Colonic mucosa (tissue), 4 donors: ENCODE measurements around the gene RASSF4. TPM values are rescaled to one million over a fixed set of nuclear protein-coding genes. Genes with fewer than 3 reads are reported as not detected.

Source experiments
- DNase-seq: peaks from one replicate; pipeline ENCODE4 v3.0.0-alpha.2; 2020
- H3K27ac ChIP-seq: fragments of 200-600 bp; one replicate; pipeline ENCODE4 v1.8.0; 2021
- H3K27me3 ChIP-seq: fragments of 200-600 bp; one replicate; pipeline ENCODE4 v1.8.0; 2021
- H3K36me3 ChIP-seq: fragments of 200-600 bp; one replicate; pipeline ENCODE4 v1.8.0; 2021
- H3K4me1 ChIP-seq: fragments of 200-600 bp; one replicate; pipeline ENCODE4 v1.8.0; 2021; ENCODE audit warnings: mild to moderate bottlenecking
- H3K4me3 ChIP-seq: fragments of 200-600 bp; one replicate; pipeline ENCODE4 v1.8.0; 2021
- H3K9ac ChIP-seq, 2 donors: one replicate each; pipeline ENCODE4 v1.7.0; 2013; ENCODE audit warnings: control low read depth in 2 of 2, low read depth in 2 of 2, low read length in 2 of 2
- H3K9me3 ChIP-seq: fragments of 200-600 bp; one replicate; pipeline ENCODE4 v1.8.0; 2021
- CTCF ChIP-seq: fragments of 200-600 bp; IDR thresholded peaks from one replicate; pipeline ENCODE4 v1.8.0; 2022; ENCODE audit warnings: antibody characterized with exemption, mild to moderate bottlenecking
- intact Hi-C: fragments of 100-400 bp; cut with DNase I; formaldehyde crosslinking; loops from one replicate; pipeline ENCODE4 v1.14.1; 2022
- total RNA-seq, 2 donors: library from RNA; stranded (reverse); fragmentation: NEBNext Ultra II Directional in 1 of 2; extraction: Animal tissue kit (Norgen Biotek cat#: 25700) in 1 of 2; gene quantifications; one replicate each; pipeline ENCODE4 v1.2.1, GENCODE V29; 2021
- donor health status: healthy.
- donor health status: DM: no; HTN: no; CAD: no.
- donor health status: DM: no; HTN: no; CAD: no.

Gene RASSF4
- total RNA-seq, 2 donors from 2014 or later, result 13.1 to 19.9 TPM

- H3K36me3 ChIP-seq, result no peaks in the 10 kb centered on the region
- intact Hi-C loops, result no loop called here
- TF ChIP-seq CTCF, result no peak
- H3K9ac ChIP-seq, result no peak overlapping the region
- H3K4me3 ChIP-seq, result no peak overlapping the region
- no peak overlapping the region for H3K27ac ChIP-seq
- no peaks in the 10 kb centered on the region for H3K9me3 ChIP-seq
- no peaks in the 10 kb centered on the region for H3K4me1 ChIP-seq
- no peak for DNase-seq
- H3K27me3 ChIP-seq, result no peaks in the 10 kb centered on the region
Measured at GRCh38 chr10:44954962-44955361, 4.6 kb upstream of the RASSF4 start.

- no peak for TF ChIP-seq CTCF
- Histone ChIP-seq H3K9ac (no peak overlapping the region), H3K4me1 (peaks cover 2% of the 10 kb centered on the region), H3K4me3 (no peak overlapping the region), H3K9me3 (no peaks in the 10 kb centered on the region), H3K36me3 (no peaks in the 10 kb centered on the region), H3K27ac (no peak overlapping the region), H3K27me3 (no peaks in the 10 kb centered on the region)
- intact Hi-C loops, result no loop called here
- DNase-seq, result peak; percentile 17
Measured at GRCh38 chr10:44955413-44956070, 4.1 kb upstream of the RASSF4 start.

GRCh38 chr10:44956226-44956625 lies 3.4 kb upstream of the RASSF4 start:
- Histone ChIP-seq H3K4me1 (peaks cover 4% of the 10 kb centered on the region), H3K27ac (no peak overlapping the region), H3K27me3 (no peaks in the 10 kb centered on the region), H3K9ac (no peak overlapping the region), H3K4me3 (no peak overlapping the region), H3K9me3 (no peaks in the 10 kb centered on the region), H3K36me3 (no peaks in the 10 kb centered on the region)
- no peak for TF ChIP-seq CTCF
- DNase-seq, result peak; percentile 13
- intact Hi-C loops, result no loop called here

- H3K9me3 ChIP-seq, result no peaks in the 10 kb centered on the region
- peak; percentile 11 for DNase-seq
- H3K4me3 ChIP-seq, result no peak overlapping the region
- no peak for TF ChIP-seq CTCF
- intact Hi-C loops, result no loop called here
- H3K27me3 ChIP-seq, result no peaks in the 10 kb centered on the region
- no peak overlapping the region for H3K9ac ChIP-seq
- no peak overlapping the region for H3K27ac ChIP-seq
- no peaks in the 10 kb centered on the region for H3K36me3 ChIP-seq
- H3K4me1 ChIP-seq, result peaks cover 4% of the 10 kb centered on the region
Measured at GRCh38 chr10:44956717-44957706, 2.6 kb upstream of the RASSF4 start.

GRCh38 chr10:44958196-44958897 lies 1.3 kb upstream of the RASSF4 start:
- peak; percentile 18 for DNase-seq
- intact Hi-C loops, result no loop called here
- peaks cover 4% of the 10 kb centered on the region for H3K4me1 ChIP-seq

More at GRCh38 chr10:44958196-44958897, 1.3 kb upstream of the RASSF4 start:
- TF ChIP-seq CTCF, result no peak
- Histone ChIP-seq H3K27ac (peak overlapping the region; percentile 74), H3K36me3 (no peaks in the 10 kb centered on the region), H3K9me3 (no peaks in the 10 kb centered on the region), H3K4me3 (peak overlapping the region; percentile 75), H3K27me3 (no peaks in the 10 kb centered on the region), H3K9ac (peak overlapping the region; percentile 86 to 90)
